Measurements from ENCODE around the gene B4GALT7.

B4GALT7 gene

DNA sequence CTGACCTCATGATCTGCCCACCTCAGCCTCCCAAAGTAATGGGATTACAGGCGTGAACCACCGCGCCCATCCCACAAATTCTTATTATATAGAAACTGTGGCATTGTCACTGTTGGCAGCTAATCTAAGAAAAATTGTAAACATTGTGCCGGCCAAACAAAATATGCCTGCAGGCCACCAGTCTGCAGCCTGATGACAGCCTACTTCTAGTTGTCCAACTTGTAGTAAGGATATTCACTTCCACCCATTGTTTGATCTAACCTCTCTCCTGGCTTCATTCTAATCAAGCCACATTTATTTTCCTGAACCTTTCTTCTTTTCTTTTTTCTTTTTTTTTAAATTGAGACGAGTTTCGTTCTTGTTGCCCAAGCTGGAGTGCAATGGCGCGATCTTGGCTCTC, 21.6 kb upstream of the B4GALT7 start:
- no peak overlapping the region for H3K4me2 ChIP-seq (ENCODE audit: low read length)
- no peaks in the 10 kb centered on the region for H3K4me1 ChIP-seq
- H3K27ac ChIP-seq, result no peak overlapping the region
- TF ChIP-seq, protein P1, sequence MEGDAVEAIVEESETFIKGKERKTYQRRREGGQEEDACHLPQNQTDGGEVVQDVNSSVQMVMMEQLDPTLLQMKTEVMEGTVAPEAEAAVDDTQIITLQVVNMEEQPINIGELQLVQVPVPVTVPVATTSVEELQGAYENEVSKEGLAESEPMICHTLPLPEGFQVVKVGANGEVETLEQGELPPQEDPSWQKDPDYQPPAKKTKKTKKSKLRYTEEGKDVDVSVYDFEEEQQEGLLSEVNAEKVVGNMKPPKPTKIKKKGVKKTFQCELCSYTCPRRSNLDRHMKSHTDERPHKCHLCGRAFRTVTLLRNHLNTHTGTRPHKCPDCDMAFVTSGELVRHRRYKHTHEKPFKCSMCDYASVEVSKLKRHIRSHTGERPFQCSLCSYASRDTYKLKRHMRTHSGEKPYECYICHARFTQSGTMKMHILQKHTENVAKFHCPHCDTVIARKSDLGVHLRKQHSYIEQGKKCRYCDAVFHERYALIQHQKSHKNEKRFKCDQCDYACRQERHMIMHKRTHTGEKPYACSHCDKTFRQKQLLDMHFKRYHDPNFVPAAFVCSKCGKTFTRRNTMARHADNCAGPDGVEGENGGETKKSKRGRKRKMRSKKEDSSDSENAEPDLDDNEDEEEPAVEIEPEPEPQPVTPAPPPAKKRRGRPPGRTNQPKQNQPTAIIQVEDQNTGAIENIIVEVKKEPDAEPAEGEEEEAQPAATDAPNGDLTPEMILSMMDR (IDR thresholded peaks at IDR 0.05), result no peak
- H2AFZ ChIP-seq, result no peak overlapping the region
- no peak overlapping the region for H3K4me3 ChIP-seq (ENCODE audit: low read depth, low read length)
- H3K9ac ChIP-seq, result no peak overlapping the region
- no peaks in the 10 kb centered on the region for H3K9me3 ChIP-seq (ENCODE audit: control insufficient read depth, low read length)
- no peaks in the 10 kb centered on the region for H3K36me3 ChIP-seq (ENCODE audit: control insufficient read depth, insufficient read depth, low read length)
- H3K79me2 ChIP-seq, result no peaks in the 10 kb centered on the region
- H3K27me3 ChIP-seq (ENCODE audit: control insufficient read depth, insufficient read depth, low read length), result no peaks in the 10 kb centered on the region

DNA sequence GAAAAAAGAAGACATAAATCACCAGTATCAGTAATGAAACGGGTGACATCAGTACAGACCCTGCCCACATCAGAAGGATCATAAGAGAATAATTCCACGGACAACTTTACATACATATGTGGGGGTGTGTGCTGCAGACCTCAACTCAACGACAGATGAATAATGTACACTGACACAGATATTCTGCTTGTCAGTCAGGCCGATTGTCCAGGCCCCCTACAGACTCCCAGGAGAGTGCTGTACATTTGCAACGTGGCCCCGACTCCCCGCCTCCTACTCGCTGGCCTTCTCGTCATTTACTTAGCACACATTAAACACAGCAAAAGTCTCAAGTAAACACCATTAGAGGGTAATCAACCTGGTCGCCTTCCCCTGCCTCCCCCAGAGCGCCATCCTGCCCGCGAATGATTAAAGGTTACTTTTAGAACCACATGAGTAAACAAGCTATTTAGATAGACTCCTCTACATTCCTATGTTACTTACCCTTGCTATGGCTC, 11.5 kb upstream of the B4GALT7 start:
- TF ChIP-seq, protein P1 (IDR thresholded peaks at IDR 0.05), result no peak
- no peaks in the 10 kb centered on the region for H3K36me3 ChIP-seq (ENCODE audit: control insufficient read depth, insufficient read depth, low read length)
- H3K4me3 ChIP-seq (ENCODE audit: low read depth, low read length), result no peak overlapping the region
- H3K27ac ChIP-seq, result no peak overlapping the region
- H3K9me3 ChIP-seq (ENCODE audit: control insufficient read depth, low read length), result no peaks in the 10 kb centered on the region
- no peak overlapping the region for H3K4me2 ChIP-seq (ENCODE audit: low read length)
- peaks cover 4% of the 10 kb centered on the region for H3K79me2 ChIP-seq
- H3K27me3 ChIP-seq (ENCODE audit: control insufficient read depth, insufficient read depth, low read length), result no peaks in the 10 kb centered on the region
- no peak overlapping the region for H3K9ac ChIP-seq
- H3K4me1 ChIP-seq, result peaks cover 4% of the 10 kb centered on the region
- no peak overlapping the region for H2AFZ ChIP-seq

DNA sequence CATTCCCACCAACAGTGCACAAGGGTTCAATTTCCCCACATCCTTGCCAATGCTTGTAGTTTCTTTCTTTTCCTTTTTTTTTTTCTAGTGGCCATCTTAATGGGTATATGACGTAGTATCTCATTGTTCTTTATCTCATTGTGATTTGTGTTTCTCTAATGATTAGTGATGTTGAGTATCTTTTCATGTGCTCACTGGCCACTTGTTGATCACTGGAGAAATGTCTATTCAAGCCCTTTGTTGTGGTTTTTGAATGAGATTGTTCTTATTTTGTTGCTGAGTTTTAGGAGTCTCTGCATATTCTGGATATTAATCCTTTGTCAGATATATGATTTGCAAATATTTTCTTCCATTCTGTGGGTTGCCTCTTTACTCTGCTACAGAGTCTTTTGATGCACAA, 9.5 kb upstream of the B4GALT7 start:
- TF ChIP-seq, protein P1 (IDR thresholded peaks at IDR 0.05), result no peak
- H3K4me1 ChIP-seq, result peaks cover 4% of the 10 kb centered on the region
- no peak overlapping the region for H3K9ac ChIP-seq

DNA sequence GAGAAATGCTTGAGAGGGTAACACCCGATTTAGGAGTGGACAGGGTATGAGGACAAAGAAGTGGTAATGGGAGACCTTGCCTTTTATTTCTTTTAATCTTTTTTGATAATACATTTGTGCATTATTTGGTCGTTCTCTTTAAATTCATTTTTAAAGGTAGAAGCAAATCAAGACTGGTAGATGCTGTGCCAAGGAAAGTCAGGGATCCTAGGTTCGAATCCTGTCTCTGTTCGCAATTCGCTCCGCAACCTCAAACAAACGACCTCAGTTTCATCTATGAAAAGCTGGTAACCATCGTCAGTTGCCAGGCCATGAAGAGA, 8.3 kb upstream of the B4GALT7 start:
- peak overlapping the region; percentile 96 for H3K4me3 ChIP-seq (ENCODE audit: low read depth, low read length)
- peaks cover 4% of the 10 kb centered on the region for H3K79me2 ChIP-seq
- H3K27me3 ChIP-seq (ENCODE audit: control insufficient read depth, insufficient read depth, low read length), result no peaks in the 10 kb centered on the region
- H3K9me3 ChIP-seq (ENCODE audit: control insufficient read depth, low read length), result no peaks in the 10 kb centered on the region
- H3K4me1 ChIP-seq, result peaks cover 4% of the 10 kb centered on the region
- no peak overlapping the region for H3K9ac ChIP-seq
- H3K27ac ChIP-seq, result peak overlapping the region; percentile 81
- H3K4me2 ChIP-seq (ENCODE audit: low read length), result peak overlapping the region; percentile 96
- H2AFZ ChIP-seq, result peak overlapping the region; percentile 92
- TF ChIP-seq, protein P1 (IDR thresholded peaks at IDR 0.05), result no peak
- H3K36me3 ChIP-seq (ENCODE audit: control insufficient read depth, insufficient read depth, low read length), result no peaks in the 10 kb centered on the region

More for the DNA sequence above, 9.5 kb upstream of the B4GALT7 start:
- Histone ChIP-seq H3K27me3 (ENCODE audit: control insufficient read depth, insufficient read depth, low read length) (no peaks in the 10 kb centered on the region), H3K4me3 (ENCODE audit: low read depth, low read length) (no peak overlapping the region), H3K27ac (no peak overlapping the region), H3K79me2 (peaks cover 4% of the 10 kb centered on the region), H2AFZ (no peak overlapping the region), H3K9me3 (ENCODE audit: control insufficient read depth, low read length) (no peaks in the 10 kb centered on the region), H3K36me3 (ENCODE audit: control insufficient read depth, insufficient read depth, low read length) (no peaks in the 10 kb centered on the region), H3K4me2 (ENCODE audit: low read length) (no peak overlapping the region)

DNA sequence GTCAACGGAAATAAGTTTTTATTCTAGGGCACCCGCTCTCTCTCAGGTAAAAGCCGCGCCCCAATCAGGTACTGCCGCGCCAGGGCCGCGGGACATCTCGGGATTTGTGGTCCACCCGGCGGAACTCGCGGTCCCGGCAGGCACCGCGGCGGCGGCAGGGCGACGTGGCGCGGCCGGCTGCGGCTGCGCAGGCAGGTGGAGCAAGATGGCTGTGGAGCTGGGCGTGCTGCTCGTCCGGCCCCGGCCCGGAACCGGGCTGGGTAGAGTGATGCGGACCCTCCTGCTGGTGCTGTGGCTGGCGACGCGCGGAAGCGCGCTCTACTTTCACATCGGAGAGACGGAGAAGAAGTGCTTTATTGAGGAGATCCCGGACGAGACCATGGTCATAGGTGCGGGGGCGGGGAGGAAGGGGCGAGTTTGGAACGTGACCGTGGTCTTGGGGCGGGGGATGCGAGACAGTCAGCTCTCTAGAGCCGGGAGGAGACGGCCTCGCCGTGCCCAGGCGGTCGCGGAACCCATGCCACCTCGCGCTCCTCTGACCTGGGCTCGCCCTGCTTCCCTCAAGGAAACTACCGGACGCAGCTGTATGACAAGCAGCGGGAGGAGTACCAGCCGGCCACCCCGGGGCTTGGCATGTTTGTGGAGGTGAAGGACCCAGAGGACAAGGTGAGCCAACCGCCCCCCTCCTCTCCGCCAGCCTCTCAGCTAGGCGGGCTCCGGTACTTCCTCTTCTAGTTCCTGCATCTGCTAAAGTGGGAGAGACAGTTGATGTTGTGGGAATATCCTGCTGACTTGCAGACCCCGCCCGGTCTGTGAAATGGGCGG, 7.7 kb upstream of the B4GALT7 start, which contains the start of gene TMED9:
TMED9 (plus strand) TSS at position 194 of the 825 bp plus-strand sequence; CDS start at position 206, 12 bp downstream.
- peaks cover 4% of the 10 kb centered on the region for H3K79me2 ChIP-seq
- peak within 1 kb of the TSS; percentile 96 for H3K4me2 ChIP-seq (ENCODE audit: low read length)
- TF ChIP-seq, protein P1 (IDR thresholded peaks at IDR 0.05), result peak; percentile 23
- H3K27ac ChIP-seq, result peak within 1 kb of the TSS; percentile 81
- H3K36me3 ChIP-seq (ENCODE audit: control insufficient read depth, insufficient read depth, low read length), result no peaks in the 10 kb centered on the region
- peak within 1 kb of the TSS; percentile 96 for H3K4me3 ChIP-seq (ENCODE audit: low read depth, low read length)
- no peaks in the 10 kb centered on the region for H3K9me3 ChIP-seq (ENCODE audit: control insufficient read depth, low read length)
- H3K9ac ChIP-seq, result peak within 1 kb of the TSS; percentile 91
- H3K27me3 ChIP-seq (ENCODE audit: control insufficient read depth, insufficient read depth, low read length), result no peaks in the 10 kb centered on the region
- peak within 1 kb of the TSS; percentile 92 for H2AFZ ChIP-seq
- peaks cover 4% of the 10 kb centered on the region for H3K4me1 ChIP-seq
